Mesenchymal stem cell (in vitro differentiated cells and primary cell): ENCODE measurements around the gene MEAF6.
A peak's percentile ranks its signal among the peaks of the same experiment; 100 is the strongest.

Experiments used
- DNase-seq: peaks from one replicate; pipeline ENCODE4 v3.0.0-alpha.2; 2013
- H2AFZ ChIP-seq: one replicate; pipeline ENCODE4 v1.6.1; 2013; ENCODE audit warnings: low read depth, mild to moderate bottlenecking, control low read depth, inconsistent platforms, low read length, moderate library complexity
- H2AK5ac ChIP-seq: 2 replicates; pipeline ENCODE4 v1.6.1; 2013; ENCODE audit warnings: low read length, moderate library complexity, mild to moderate bottlenecking, inconsistent platforms; ENCODE audit not compliant: severe bottlenecking
- H2BK120ac ChIP-seq: one replicate; pipeline ENCODE4 v1.6.1; 2013; ENCODE audit warnings: low read depth, mild to moderate bottlenecking, inconsistent platforms, low read length, moderate library complexity
- H2BK12ac ChIP-seq, 2 experiments: one replicate each; pipeline ENCODE4 v1.6.1; 2013; ENCODE audit warnings: inconsistent platforms in 2 of 2, low read length in 2 of 2, mild to moderate bottlenecking in 2 of 2, moderate library complexity in 2 of 2, control low read depth in 1 of 2
- H2BK15ac ChIP-seq: one replicate; pipeline ENCODE4 v1.6.1; 2013; ENCODE audit warnings: mild to moderate bottlenecking, low read depth, inconsistent platforms; ENCODE audit not compliant: poor library complexity, severe bottlenecking
- H2BK5ac ChIP-seq: 2 replicates; pipeline ENCODE4 v1.6.1; 2013; ENCODE audit warnings: low read depth, mild to moderate bottlenecking, low read length, control low read depth, inconsistent platforms; ENCODE audit not compliant: poor library complexity, severe bottlenecking
- H3K14ac ChIP-seq, 2 experiments: one replicate each; pipeline ENCODE4 v1.6.1; 2013; ENCODE audit warnings: inconsistent platforms in 2 of 2, low read length in 2 of 2, control low read depth in 1 of 2, mild to moderate bottlenecking in 1 of 2, moderate library complexity in 1 of 2
- H3K18ac ChIP-seq, 2 experiments: one replicate each; pipeline ENCODE4 v1.6.1; 2013; ENCODE audit warnings: inconsistent platforms in 2 of 2, low read length in 2 of 2, control low read depth in 1 of 2, low read depth in 1 of 2, mild to moderate bottlenecking in 1 of 2
- H3K23ac ChIP-seq, 2 experiments: one replicate each; pipeline ENCODE4 v1.6.1; 2013; ENCODE audit warnings: inconsistent platforms in 2 of 2, low read length in 2 of 2, mild to moderate bottlenecking in 2 of 2, moderate library complexity in 2 of 2, control low read depth in 1 of 2
- H3K27ac ChIP-seq: 2 replicates; pipeline ENCODE4 v1.5.1; 2013; ENCODE audit warnings: mild to moderate bottlenecking, moderate library complexity, low read length, control low read depth, inconsistent platforms; ENCODE audit not compliant: poor library complexity, severe bottlenecking
- H3K27me3 ChIP-seq, 2 experiments: 2 replicates each; pipeline versions ENCODE4 v1.6.1 to v1.7.0; 2013; ENCODE audit warnings: low read length in 2 of 2, mild to moderate bottlenecking in 2 of 2, moderate library complexity in 2 of 2, control low read depth in 1 of 2, inconsistent platforms in 1 of 2; ENCODE audit not compliant: control insufficient read depth in 1 of 2, insufficient read depth in 1 of 2
- H3K36me3 ChIP-seq, 2 experiments: 2 replicates each; pipeline versions ENCODE4 v1.6.1 to v1.7.0; 2013; ENCODE audit warnings: low read length in 2 of 2, control low read depth in 1 of 2, inconsistent platforms in 1 of 2, low read depth in 1 of 2, mild to moderate bottlenecking in 1 of 2; ENCODE audit not compliant: insufficient read depth in 2 of 2, control insufficient read depth in 1 of 2
- H3K4ac ChIP-seq, 2 experiments: one replicate each; pipeline ENCODE4 v1.6.1; 2013; ENCODE audit warnings: inconsistent platforms in 2 of 2, low read length in 2 of 2, mild to moderate bottlenecking in 2 of 2, moderate library complexity in 2 of 2, control low read depth in 1 of 2, low read depth in 1 of 2
- H3K4me1 ChIP-seq: 2 replicates; pipeline ENCODE4 v1.6.1; 2013; ENCODE audit warnings: low read depth, low read length, control low read depth; ENCODE audit not compliant: control insufficient read depth, insufficient read depth
- H3K4me2 ChIP-seq: 2 replicates; pipeline ENCODE4 v1.6.1; 2013; ENCODE audit warnings: low read length, mild to moderate bottlenecking, inconsistent platforms; ENCODE audit not compliant: poor library complexity, severe bottlenecking
- H3K4me3 ChIP-seq, 2 experiments: 2 replicates each; pipeline versions ENCODE4 v1.5.1 to v1.7.0; 2013; ENCODE audit warnings: low read length in 2 of 2, mild to moderate bottlenecking in 2 of 2, control low read depth in 1 of 2, low read depth in 1 of 2; ENCODE audit not compliant: insufficient read depth in 1 of 2
- H3K79me1 ChIP-seq: replicated peaks from 2 replicates; pipeline ENCODE4 v1.6.1; 2013; ENCODE audit warnings: mild to moderate bottlenecking, control low read depth, low read length, inconsistent platforms; ENCODE audit not compliant: poor library complexity, severe bottlenecking
- H3K9ac ChIP-seq: 2 replicates; pipeline ENCODE4 v1.7.0; 2013; ENCODE audit warnings: mild to moderate bottlenecking, low read length, moderate library complexity
- H3K9me3 ChIP-seq: 2 replicates; pipeline ENCODE4 v1.7.0; 2013; ENCODE audit warnings: mild to moderate bottlenecking, low read length; ENCODE audit not compliant: control insufficient read depth
- H4K8ac ChIP-seq: one replicate; pipeline ENCODE4 v1.6.1; 2013; ENCODE audit warnings: inconsistent platforms, mild to moderate bottlenecking, low read length, moderate library complexity
- H4K91ac ChIP-seq: one replicate; pipeline ENCODE4 v1.6.1; 2013; ENCODE audit warnings: mild to moderate bottlenecking, low read length, inconsistent platforms
- WGBS: methylation state at CpG from one replicate; pipeline ENCODE4 v1.1.7; 2013; ENCODE audit warnings: mixed read lengths; 5-methylcytosine and 5-hydroxymethylcytosine counted together

MEAF6 gene

GRCh38 chr1:37453647-37454046 lies 60.9 kb downstream of the MEAF6 start:
- H3K23ac ChIP-seq = no peak overlapping the region
- no peak for DNase-seq
- peaks cover 0 to 16% of the 10 kb centered on the region in 2 experiments for H3K36me3 ChIP-seq
- no peak overlapping the region for H4K8ac ChIP-seq
- H3K9ac ChIP-seq = peak overlapping the region; percentile 40
- no peak overlapping the region for H2BK5ac ChIP-seq
- no peak overlapping the region for H2BK15ac ChIP-seq
- no peak overlapping the region for H2AK5ac ChIP-seq
- H3K4me3 ChIP-seq = no peak overlapping the region
- no peak overlapping the region for H3K4me2 ChIP-seq
- H3K27ac ChIP-seq = no peak overlapping the region
- no peak overlapping the region for H2BK120ac ChIP-seq
- no peak overlapping the region for H4K91ac ChIP-seq
- H3K27me3 ChIP-seq = peaks cover 0 to 6% of the 10 kb centered on the region in 2 experiments
- 77% methylated on average over 7 of the region's 7 CpGs for WGBS
- H2AFZ ChIP-seq = no peak overlapping the region
- peaks cover 14% of the 10 kb centered on the region for H3K4me1 ChIP-seq
- H3K18ac ChIP-seq = no peak overlapping the region
- no peak overlapping the region for H2BK12ac ChIP-seq
- H3K9me3 ChIP-seq = no peaks in the 10 kb centered on the region
- H3K79me1 ChIP-seq = peaks cover 16% of the 10 kb centered on the region
- no peak overlapping the region for H3K4ac ChIP-seq
- H3K14ac ChIP-seq = no peak overlapping the region

- H2AFZ ChIP-seq = no peak overlapping the region
- 52% methylated on average over 4 of the region's 6 CpGs for WGBS
- no peak overlapping the region for H3K4me3 ChIP-seq
- peaks cover 8% of the 10 kb centered on the region for H3K79me1 ChIP-seq
- H3K4me1 ChIP-seq = peaks cover 14% of the 10 kb centered on the region
- no peak overlapping the region for H3K18ac ChIP-seq
- H2BK5ac ChIP-seq = no peak overlapping the region
- no peak overlapping the region for H3K9ac ChIP-seq
- DNase-seq = no peak
- H4K91ac ChIP-seq = no peak overlapping the region
- H3K9me3 ChIP-seq = no peaks in the 10 kb centered on the region
- H2BK120ac ChIP-seq = no peak overlapping the region
- no peak overlapping the region for H3K14ac ChIP-seq
- peak overlapping the region; percentile 56 for H2BK15ac ChIP-seq
- H2BK12ac ChIP-seq = no peak overlapping the region
- H3K4ac ChIP-seq = no peak overlapping the region
- H4K8ac ChIP-seq = no peak overlapping the region
- H3K36me3 ChIP-seq = peaks cover 0 to 11% of the 10 kb centered on the region in 2 experiments
- H3K27me3 ChIP-seq = peaks cover 3 to 12% of the 10 kb centered on the region in 2 experiments
- no peak overlapping the region for H2AK5ac ChIP-seq
- no peak overlapping the region for H3K27ac ChIP-seq
- H3K4me2 ChIP-seq = no peak overlapping the region
- H3K23ac ChIP-seq = no peak overlapping the region
These were observed 62.1 kb downstream of the MEAF6 start for GRCh38 chr1:37452416-37452815.

- no peak overlapping the region for H2BK12ac ChIP-seq
These were observed 64.6 kb downstream of the MEAF6 start for GRCh38 chr1:37449936-37450335.

GRCh38 chr1:37448691-37449417 lies 65.7 kb downstream of the MEAF6 start:
- Histone ChIP-seq H3K79me1 (peaks cover 2% of the 10 kb centered on the region), H3K9me3 (no peaks in the 10 kb centered on the region), H3K14ac (no peak overlapping the region), H2BK120ac (no peak overlapping the region), H3K4ac (no peak overlapping the region), H3K27ac (no peak overlapping the region), H3K27me3 (peaks cover 15 to 29% of the 10 kb centered on the region in 2 experiments), H2BK12ac (no peak overlapping the region), H3K4me2 (no peak overlapping the region), H3K36me3 (peaks cover 0 to 7% of the 10 kb centered on the region in 2 experiments), H3K4me3 (no peak overlapping the region), H2BK15ac (no peak overlapping the region), H3K9ac (no peak overlapping the region), H4K91ac (peak overlapping the region; percentile 25), H4K8ac (no peak overlapping the region), H2BK5ac (no peak overlapping the region), H2AK5ac (no peak overlapping the region), H3K4me1 (peaks cover 11% of the 10 kb centered on the region), H3K18ac (no peak overlapping the region), H3K23ac (no peak overlapping the region), H2AFZ (no peak overlapping the region)
- 63% methylated on average over 14 of the region's 15 CpGs for WGBS
- no peak for DNase-seq

More at GRCh38 chr1:37449936-37450335, 64.6 kb downstream of the MEAF6 start:
- no peak overlapping the region for H3K27ac ChIP-seq
- no peak overlapping the region for H4K8ac ChIP-seq
- no peak overlapping the region for H2BK5ac ChIP-seq
- DNase-seq = no peak
- peaks cover 3% of the 10 kb centered on the region for H3K79me1 ChIP-seq
- H2AFZ ChIP-seq = no peak overlapping the region
- no peak overlapping the region for H3K4me3 ChIP-seq
- H3K9ac ChIP-seq = no peak overlapping the region
- no peak overlapping the region for H2BK120ac ChIP-seq
- H3K9me3 ChIP-seq = no peaks in the 10 kb centered on the region
- no peak overlapping the region for H3K18ac ChIP-seq
- WGBS = 31% methylated on average over 5 of the region's 5 CpGs
- H2AK5ac ChIP-seq = no peak overlapping the region
- H2BK15ac ChIP-seq = no peak overlapping the region
- H3K4me1 ChIP-seq = peaks cover 11% of the 10 kb centered on the region
- H4K91ac ChIP-seq = no peak overlapping the region
- peaks cover 0 to 7% of the 10 kb centered on the region in 2 experiments for H3K36me3 ChIP-seq
- H3K27me3 ChIP-seq = peaks cover 11 to 29% of the 10 kb centered on the region in 2 experiments
- no peak overlapping the region for H3K4me2 ChIP-seq
- no peak overlapping the region for H3K23ac ChIP-seq
- H3K14ac ChIP-seq = no peak overlapping the region
- H3K4ac ChIP-seq = no peak overlapping the region
